ENCODE data around the gene DEGS1.

DNA sequence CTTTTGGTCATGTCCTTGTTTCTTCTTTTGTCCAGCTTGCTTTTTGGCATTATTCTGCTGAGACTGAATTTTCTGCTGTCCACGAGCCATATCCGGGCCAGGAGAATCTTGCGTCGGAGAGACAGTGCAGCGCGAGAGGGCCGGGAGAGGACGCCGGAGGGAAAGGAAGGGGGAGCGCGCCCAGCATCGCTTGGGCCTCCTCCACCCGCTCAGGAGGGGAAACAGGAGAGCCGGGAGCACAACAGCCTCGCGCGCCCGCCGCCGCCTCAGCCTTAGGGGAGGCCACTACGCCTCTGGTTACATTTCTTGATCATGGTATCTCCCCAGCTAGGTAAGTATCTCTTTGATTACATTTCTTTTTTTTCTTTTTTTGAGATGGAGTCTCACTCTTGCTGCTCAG lies 7.4 kb upstream of the DEGS1 start:
- TF ChIP-seq CTCF (conservative IDR thresholded peaks at IDR 0.05 in 1 of 2, IDR thresholded peaks at IDR 0.05 in 1 of 2; ENCODE audit: low read depth in 1 of 2, low read length in 2 of 2) (peak in 1 of 2 donors; percentile 6), EZH2 (IDR thresholded peaks at IDR 0.05; ENCODE audit: low read length, missing control alignments) (no peak)

All from fibroblast of lung (primary cell).